Neural cell (in vitro differentiated cells): ENCODE measurements around the gene SHANK1. TPM values are rescaled to one million over a fixed set of nuclear protein-coding genes. Genes with fewer than 3 reads are reported as not detected.
"Not testable (repeated sequence)": the region's sequence is repeated elsewhere in the genome, so short reads cannot be mapped to it uniquely, and the experiment has no call there.

Source experiments
- H2AFZ ChIP-seq: fragments of 200-600, 300-800 bp; sonication (generic), shearing (Covaris generic); 2 replicates; pipeline ENCODE4 v1.6.0; 2014; ENCODE audit warnings: low read depth, mild to moderate bottlenecking, antibody characterized with exemption, low read length, moderate library complexity
- H3F3A ChIP-seq: fragments of 200-600 bp; shearing (Covaris generic); 2 replicates; pipeline ENCODE4 v1.6.1; 2016; ENCODE audit warnings: mild to moderate bottlenecking, moderate library complexity, mixed read lengths, antibody characterized with exemption, low read length; ENCODE audit not compliant: insufficient read depth, poor library complexity, severe bottlenecking
- H3K27ac ChIP-seq: fragments of 200-600, 300-800 bp; sonication (generic), shearing (Covaris generic); 2 replicates; pipeline ENCODE4 v1.5.1; 2014; ENCODE audit warnings: mild to moderate bottlenecking, low read length, moderate library complexity
- H3K27me3 ChIP-seq: fragments of 300-800, 200-600 bp; sonication (generic), shearing (Covaris generic); 2 replicates; pipeline ENCODE4 v1.6.0; 2014; ENCODE audit warnings: mild to moderate bottlenecking, low read depth, low read length, moderate library complexity; ENCODE audit not compliant: insufficient read depth
- H3K36me3 ChIP-seq: fragments of 300-800, 200-600 bp; sonication (generic), shearing (Covaris generic); 2 replicates; pipeline ENCODE4 v1.5.1; 2014; ENCODE audit warnings: mild to moderate bottlenecking, antibody characterized with exemption, low read length, moderate library complexity; ENCODE audit not compliant: insufficient read depth
- H3K4me2 ChIP-seq: fragments of 300-800, 200-600 bp; sonication (generic), shearing (Covaris generic); 2 replicates; pipeline ENCODE4 v1.6.0; 2014; ENCODE audit warnings: mild to moderate bottlenecking, low read length
- H3K4me3 ChIP-seq: fragments of 300-800, 200-600 bp; sonication (generic), shearing (Covaris generic); 2 replicates; pipeline ENCODE4 v1.5.1; 2014; ENCODE audit warnings: mild to moderate bottlenecking, low read length, moderate library complexity
- H3K79me2 ChIP-seq: fragments of 200-600 bp; shearing (Covaris generic); replicated peaks from 2 replicates; pipeline ENCODE4 v1.6.0; 2014; ENCODE audit warnings: mild to moderate bottlenecking, low read length, moderate library complexity; ENCODE audit not compliant: insufficient read depth
- H3K9ac ChIP-seq: fragments of 300-800, 200-600 bp; sonication (generic), shearing (Covaris generic); 2 replicates; pipeline ENCODE4 v1.6.1; 2016; ENCODE audit warnings: mild to moderate bottlenecking, low read length, mixed read lengths
- H3K9me2 ChIP-seq: fragments of 200-600 bp; shearing (Covaris generic); 2 replicates; pipeline ENCODE4 v1.6.1; 2016; ENCODE audit warnings: mild to moderate bottlenecking, low read length, mixed read lengths; ENCODE audit not compliant: insufficient read depth
- H3K9me3 ChIP-seq: fragments of 200-600, 300-800 bp; sonication (generic), shearing (Covaris generic); 2 replicates; pipeline ENCODE4 v1.6.1; 2016; ENCODE audit warnings: mild to moderate bottlenecking, mixed run types, low read length, moderate library complexity, mixed read lengths
- H4K20me1 ChIP-seq: fragments of 200-600 bp; shearing (Covaris generic); 2 replicates; pipeline ENCODE4 v1.6.1; 2016; ENCODE audit warnings: mild to moderate bottlenecking, mixed run types; ENCODE audit not compliant: insufficient read depth
- EP300 ChIP-seq: fragments of 450-650 bp; conservative IDR thresholded peaks from 2 replicates; pipeline ENCODE4 v1.6.1; 2014; ENCODE audit warnings: antibody characterized with exemption, mild to moderate bottlenecking, moderate library complexity; ENCODE audit not compliant: poor library complexity, severe bottlenecking
- EZH2 ChIP-seq: fragments of 200-600, 300-800 bp; shearing (Covaris generic), sonication (generic); IDR thresholded peaks from 2 replicates; pipeline ENCODE4 v1.6.1; 2014; ENCODE audit warnings: antibody characterized with exemption, low read length, borderline replicate concordance, mild to moderate bottlenecking; ENCODE audit not compliant: insufficient read depth, poor library complexity, severe bottlenecking
- MXI1 ChIP-seq: fragments of 450-650 bp; conservative IDR thresholded peaks from 2 replicates; pipeline ENCODE4 v1.6.1; 2014; ENCODE audit warnings: antibody characterized with exemption, mild to moderate bottlenecking; ENCODE audit not compliant: poor library complexity, severe bottlenecking
- POLR2AphosphoS5 ChIP-seq: IDR thresholded peaks from 2 replicates; pipeline ENCODE4 v1.6.1; 2012
- RAD21 ChIP-seq: fragments of 450-650 bp; conservative IDR thresholded peaks from 2 replicates; pipeline ENCODE4 v1.6.1; 2014; ENCODE audit warnings: antibody characterized with exemption, mild to moderate bottlenecking, moderate library complexity
- REST ChIP-seq: IDR thresholded peaks from 2 replicates; pipeline ENCODE4 v1.6.1; 2012; ENCODE audit warnings: borderline replicate concordance
- SMC3 ChIP-seq: fragments of 450-650 bp; conservative IDR thresholded peaks from 2 replicates; pipeline ENCODE4 v1.6.1; 2014; ENCODE audit warnings: antibody characterized with exemption, mild to moderate bottlenecking, moderate library complexity; ENCODE audit not compliant: poor library complexity
- TAF1 ChIP-seq: IDR thresholded peaks from 2 replicates; pipeline ENCODE4 v1.6.1; 2012; ENCODE audit warnings: low read depth
- polyA plus RNA-seq: library from polyadenylated mRNA; depleted of rRNA; stranded (reverse); fragments of >200 nt; gene quantifications from 2 replicates; pipeline ENCODE4 v1.2.3, GENCODE V29; 2014
- TF ChIP-seq, protein P1 (sequence below): fragments of 450-650 bp; IDR thresholded peaks from 2 replicates; pipeline ENCODE4 v1.5.1; 2014; ENCODE audit warnings: antibody characterized with exemption, mild to moderate bottlenecking, moderate library complexity; ENCODE audit not compliant: poor library complexity, severe bottlenecking

Gene SHANK1
- polyA plus RNA-seq, 1 donor from 2014 or later, result 7.9 TPM

DNA sequence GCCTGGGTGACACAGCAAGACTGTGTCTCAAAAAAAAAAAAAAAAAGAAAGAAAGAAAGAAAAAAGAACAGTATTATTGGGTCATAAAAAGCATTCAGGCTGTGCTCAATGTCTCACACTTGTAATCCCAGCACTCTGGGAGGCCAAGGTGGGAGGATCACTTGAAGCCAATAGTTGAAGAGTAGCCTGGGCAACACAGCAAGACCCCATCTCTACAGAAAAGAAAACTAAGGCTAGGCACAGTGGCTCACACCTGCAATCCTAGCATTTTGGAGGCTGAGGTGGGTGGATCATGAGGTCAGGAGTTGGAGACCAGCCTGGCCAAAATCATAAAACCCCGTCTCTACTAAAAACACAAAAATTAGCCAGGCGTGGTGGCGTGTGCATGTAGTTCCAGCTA lies 38.0 kb upstream of the SHANK1 start:
- not testable (repeated sequence) for H3K27me3 ChIP-seq, H3K9me3 ChIP-seq, H3K9ac ChIP-seq, H3K27ac ChIP-seq, H3K79me2 ChIP-seq, H3K4me3 ChIP-seq, H2AFZ ChIP-seq, H4K20me1 ChIP-seq, H3F3A ChIP-seq, H3K9me2 ChIP-seq, H3K36me3 ChIP-seq, H3K4me2 ChIP-seq

GRCh38 chr19:50756244-50756643 lies 36.6 kb upstream of the SHANK1 start:
- H3K27me3 ChIP-seq, H3K9me2 ChIP-seq, H4K20me1 ChIP-seq, H3K36me3 ChIP-seq, H3K9ac ChIP-seq, H3K9me3 ChIP-seq, H3K4me2 ChIP-seq, H3K27ac ChIP-seq, H3F3A ChIP-seq, H2AFZ ChIP-seq, H3K4me3 ChIP-seq, H3K79me2 ChIP-seq: not testable (repeated sequence)

- no peak overlapping the region for H3K4me2 ChIP-seq
- H3K27me3 ChIP-seq, result no peaks in the 10 kb centered on the region
- H3F3A ChIP-seq, result no peaks in the 10 kb centered on the region
- H3K27ac ChIP-seq, result no peak overlapping the region
- H3K9me2 ChIP-seq, result no peaks in the 10 kb centered on the region
- H3K9me3 ChIP-seq, result no peaks in the 10 kb centered on the region
- H3K79me2 ChIP-seq, result no peaks in the 10 kb centered on the region
- no peak overlapping the region for H3K9ac ChIP-seq
- TF ChIP-seq MXI1, result no peak
- TF ChIP-seq EZH2, result no peak
- TF ChIP-seq, protein P1, sequence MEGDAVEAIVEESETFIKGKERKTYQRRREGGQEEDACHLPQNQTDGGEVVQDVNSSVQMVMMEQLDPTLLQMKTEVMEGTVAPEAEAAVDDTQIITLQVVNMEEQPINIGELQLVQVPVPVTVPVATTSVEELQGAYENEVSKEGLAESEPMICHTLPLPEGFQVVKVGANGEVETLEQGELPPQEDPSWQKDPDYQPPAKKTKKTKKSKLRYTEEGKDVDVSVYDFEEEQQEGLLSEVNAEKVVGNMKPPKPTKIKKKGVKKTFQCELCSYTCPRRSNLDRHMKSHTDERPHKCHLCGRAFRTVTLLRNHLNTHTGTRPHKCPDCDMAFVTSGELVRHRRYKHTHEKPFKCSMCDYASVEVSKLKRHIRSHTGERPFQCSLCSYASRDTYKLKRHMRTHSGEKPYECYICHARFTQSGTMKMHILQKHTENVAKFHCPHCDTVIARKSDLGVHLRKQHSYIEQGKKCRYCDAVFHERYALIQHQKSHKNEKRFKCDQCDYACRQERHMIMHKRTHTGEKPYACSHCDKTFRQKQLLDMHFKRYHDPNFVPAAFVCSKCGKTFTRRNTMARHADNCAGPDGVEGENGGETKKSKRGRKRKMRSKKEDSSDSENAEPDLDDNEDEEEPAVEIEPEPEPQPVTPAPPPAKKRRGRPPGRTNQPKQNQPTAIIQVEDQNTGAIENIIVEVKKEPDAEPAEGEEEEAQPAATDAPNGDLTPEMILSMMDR, result no peak
- no peak for TF ChIP-seq SMC3
- TF ChIP-seq REST, result no peak
- no peak for TF ChIP-seq TAF1
- TF ChIP-seq POLR2AphosphoS5, result no peak
- TF ChIP-seq EP300, result no peak
- TF ChIP-seq RAD21, result no peak
- no peak overlapping the region for H3K4me3 ChIP-seq
- no peaks in the 10 kb centered on the region for H4K20me1 ChIP-seq
- no peaks in the 10 kb centered on the region for H3K36me3 ChIP-seq
- no peak overlapping the region for H2AFZ ChIP-seq
These were observed 34.3 kb upstream of the SHANK1 start for GRCh38 chr19:50753879-50754278.
